DMS153 (cell line): ENCODE measurements around the gene PDCD1LG2.
"Not testable (repeated sequence)": the region's sequence is repeated elsewhere in the genome, so short reads cannot be mapped to it uniquely, and the experiment has no call there.

Source experiments
- DNase-seq: peaks from one replicate; lab custom pipeline; 2025; lab: John Stamatoyannopoulos, UW

Gene PDCD1LG2

DNA sequence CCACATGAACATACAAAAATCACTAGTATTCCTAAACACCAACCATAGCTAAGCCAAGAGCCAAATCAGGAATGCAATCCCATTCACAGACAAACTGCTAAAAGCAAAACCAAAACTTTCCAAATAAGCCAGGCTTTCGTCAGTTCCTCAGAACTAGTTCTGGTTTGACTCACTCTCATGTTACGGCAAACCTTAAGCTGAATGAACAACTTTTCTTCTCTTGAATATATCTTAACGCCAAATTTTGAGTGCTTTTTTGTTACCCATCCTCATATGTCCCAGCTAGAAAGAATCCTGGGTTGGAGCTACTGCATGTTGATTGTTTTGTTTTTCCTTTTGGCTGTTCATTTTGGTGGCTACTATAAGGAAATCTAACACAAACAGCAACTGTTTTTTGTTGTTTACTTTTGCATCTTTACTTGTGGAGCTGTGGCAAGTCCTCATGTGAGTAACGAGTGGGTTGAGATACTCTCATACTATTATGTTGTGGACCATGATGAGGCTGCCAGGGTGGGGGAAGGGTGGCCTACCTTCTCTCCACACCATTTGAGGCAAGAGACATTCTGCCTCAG is at the start of gene PDCD1LG2:
PDCD1LG2 (plus strand) TSS at position 172 of the 572 bp plus-strand sequence. CDS start 12,016 bp downstream, outside the sequence.
- no peak for DNase-seq

DNA sequence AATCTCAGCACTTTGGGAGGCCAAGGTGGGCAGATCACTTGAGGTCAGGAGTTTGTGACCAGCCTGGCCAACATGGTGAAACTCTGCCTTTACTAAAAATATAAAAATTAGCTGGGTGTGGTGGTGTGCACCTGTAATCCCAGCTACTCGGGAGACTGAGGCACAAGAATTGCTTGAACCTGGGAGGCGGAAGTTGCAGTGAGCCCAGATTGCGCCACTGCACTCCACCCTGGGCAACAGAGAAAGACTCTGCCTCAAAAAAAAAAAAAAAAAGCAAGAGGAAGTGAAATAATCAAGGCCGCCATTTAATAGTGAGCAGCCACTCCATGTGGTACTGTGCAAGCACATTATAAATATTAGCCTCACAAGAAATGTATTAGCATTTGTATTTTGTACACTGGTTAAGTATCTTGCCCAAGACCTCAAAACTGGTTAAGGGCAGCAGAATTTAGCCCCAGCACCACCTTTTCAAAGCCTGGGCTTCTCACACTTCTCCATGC is 45.5 kb upstream of the PDCD1LG2 start:
- DNase-seq: not testable (repeated sequence)

DNA sequence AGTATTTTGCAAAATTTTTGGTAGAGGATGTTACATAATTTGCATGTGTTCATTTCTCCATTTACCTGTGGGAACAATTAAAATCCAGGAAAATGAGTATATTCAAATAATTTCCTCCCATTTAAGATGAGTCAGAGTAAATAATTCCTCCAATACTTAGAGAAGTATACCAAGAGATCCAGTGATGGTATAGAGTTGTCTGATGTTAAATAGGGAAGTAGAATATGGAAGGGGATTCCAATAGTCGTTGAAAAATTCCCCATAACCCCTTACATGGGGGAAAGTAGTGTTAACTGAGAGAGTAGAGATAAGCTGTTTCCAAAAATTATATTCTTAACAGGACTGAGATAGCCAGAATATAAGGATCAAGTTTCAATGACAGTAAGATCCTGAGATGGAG is 44.3 kb upstream of the PDCD1LG2 start:
- DNase-seq: no peak

- DNase-seq: no peak
Measured at GRCh38 chr9:5466766-5467165, 43.6 kb upstream of the PDCD1LG2 start.

DNA sequence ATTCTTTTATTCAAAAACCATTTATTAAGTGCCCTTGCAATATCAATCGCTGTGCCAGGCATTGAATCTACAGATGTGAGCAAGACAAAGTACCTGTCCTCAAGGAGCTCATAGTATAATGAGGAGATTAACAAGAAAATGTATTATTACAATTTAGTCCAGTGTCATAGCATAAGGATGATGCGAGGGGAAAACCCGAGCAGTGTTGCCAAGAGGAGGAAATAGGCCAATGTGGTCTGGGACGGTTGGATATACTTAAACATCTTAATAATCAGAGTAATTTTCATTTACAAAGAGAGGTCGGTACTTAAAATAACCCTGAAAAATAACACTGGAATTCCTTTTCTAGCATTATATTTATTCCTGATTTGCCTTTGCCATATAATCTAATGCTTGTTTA is 41.5 kb upstream of the PDCD1LG2 start:
- DNase-seq: no peak

- no peak for DNase-seq
Measured at GRCh38 chr9:5470122-5470521, 40.2 kb upstream of the PDCD1LG2 start.

GRCh38 chr9:5470816-5471215 is 39.5 kb upstream of the PDCD1LG2 start:
- DNase-seq: no peak

DNA sequence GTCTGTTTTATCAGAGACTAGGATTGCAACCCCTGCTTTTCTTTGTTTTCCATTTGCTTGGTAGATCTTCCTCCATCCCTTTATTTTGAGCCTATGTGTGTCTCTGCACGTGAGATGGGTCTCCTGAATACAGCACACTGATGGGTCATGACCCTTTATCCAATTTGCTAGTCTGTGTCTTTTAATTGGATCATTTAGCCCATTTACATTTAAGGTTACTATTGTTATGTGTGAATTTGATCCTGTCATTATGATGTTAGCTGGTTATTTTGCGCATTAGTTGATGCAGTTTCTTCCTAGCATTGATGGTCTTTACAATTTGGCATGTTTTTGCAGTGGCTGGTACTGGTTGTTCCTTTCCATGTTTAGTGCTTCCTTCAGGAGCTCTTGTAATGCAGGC is 34.7 kb upstream of the PDCD1LG2 start:
- not testable (repeated sequence) for DNase-seq

- DNase-seq: no peak
Measured at GRCh38 chr9:5478206-5478605, 32.1 kb upstream of the PDCD1LG2 start.

GRCh38 chr9:5479994-5480694 is 30.2 kb upstream of the PDCD1LG2 start:
- no peak for DNase-seq

GRCh38 chr9:5480919-5481318 is 29.4 kb upstream of the PDCD1LG2 start:
- DNase-seq: no peak

GRCh38 chr9:5481322-5482040 is 28.9 kb upstream of the PDCD1LG2 start:
- no peak for DNase-seq

GRCh38 chr9:5482194-5482593 is 28.1 kb upstream of the PDCD1LG2 start:
- no peak for DNase-seq

GRCh38 chr9:5483306-5483705 is 27.0 kb upstream of the PDCD1LG2 start:
- DNase-seq: no peak

DNA sequence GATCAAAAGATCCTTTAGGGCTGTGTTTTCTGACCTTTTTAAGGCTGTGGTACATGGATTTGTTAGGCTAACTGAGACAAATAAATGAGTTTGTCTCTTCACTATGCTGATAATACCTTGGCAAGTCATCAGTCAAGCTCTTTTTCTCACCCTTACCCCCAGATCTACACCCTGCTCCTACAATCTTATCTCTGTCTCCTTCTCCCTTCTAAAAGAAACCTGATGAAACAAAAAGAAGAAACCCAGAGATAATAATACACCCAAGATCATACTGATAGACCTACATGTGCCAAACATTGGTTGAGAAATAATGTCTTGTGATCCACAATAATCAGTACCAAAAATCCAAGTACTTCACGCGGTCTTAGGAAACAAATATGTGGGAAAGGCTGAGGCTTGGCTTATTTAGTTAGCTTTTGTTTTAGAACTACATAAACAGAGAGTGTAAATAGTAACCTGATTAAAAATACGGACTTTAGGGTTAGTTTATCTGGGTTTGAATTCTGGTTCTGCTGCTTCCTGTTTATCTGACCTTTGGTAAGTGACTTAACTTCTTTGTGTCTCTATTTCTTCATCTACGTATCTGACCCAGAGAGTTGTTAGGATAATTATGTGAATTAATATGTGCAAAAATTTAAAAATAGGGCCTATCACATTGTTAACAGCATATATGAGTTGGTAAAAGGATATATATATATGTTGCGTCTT is 24.8 kb upstream of the PDCD1LG2 start:
- DNase-seq: no peak

DNA sequence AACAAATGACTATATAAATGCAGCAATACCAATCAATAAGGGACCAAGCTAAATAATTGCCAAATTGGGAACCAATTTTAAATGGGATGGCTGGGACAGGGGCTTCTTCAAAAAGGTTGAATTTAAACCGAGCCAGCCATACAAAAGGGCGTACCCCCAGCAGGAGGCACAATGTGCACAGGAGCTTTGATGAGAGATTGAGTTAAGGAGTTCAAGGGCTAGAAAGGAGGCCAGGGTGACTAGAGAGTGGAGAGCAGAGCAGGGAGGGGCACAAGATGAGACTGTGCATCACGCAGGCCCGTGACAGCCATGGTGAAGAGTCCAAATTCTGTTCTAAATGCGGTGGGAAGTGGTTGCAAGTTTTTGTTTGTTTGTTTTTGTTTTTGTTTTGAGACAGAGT is 23.3 kb upstream of the PDCD1LG2 start:
- no peak for DNase-seq

DNA sequence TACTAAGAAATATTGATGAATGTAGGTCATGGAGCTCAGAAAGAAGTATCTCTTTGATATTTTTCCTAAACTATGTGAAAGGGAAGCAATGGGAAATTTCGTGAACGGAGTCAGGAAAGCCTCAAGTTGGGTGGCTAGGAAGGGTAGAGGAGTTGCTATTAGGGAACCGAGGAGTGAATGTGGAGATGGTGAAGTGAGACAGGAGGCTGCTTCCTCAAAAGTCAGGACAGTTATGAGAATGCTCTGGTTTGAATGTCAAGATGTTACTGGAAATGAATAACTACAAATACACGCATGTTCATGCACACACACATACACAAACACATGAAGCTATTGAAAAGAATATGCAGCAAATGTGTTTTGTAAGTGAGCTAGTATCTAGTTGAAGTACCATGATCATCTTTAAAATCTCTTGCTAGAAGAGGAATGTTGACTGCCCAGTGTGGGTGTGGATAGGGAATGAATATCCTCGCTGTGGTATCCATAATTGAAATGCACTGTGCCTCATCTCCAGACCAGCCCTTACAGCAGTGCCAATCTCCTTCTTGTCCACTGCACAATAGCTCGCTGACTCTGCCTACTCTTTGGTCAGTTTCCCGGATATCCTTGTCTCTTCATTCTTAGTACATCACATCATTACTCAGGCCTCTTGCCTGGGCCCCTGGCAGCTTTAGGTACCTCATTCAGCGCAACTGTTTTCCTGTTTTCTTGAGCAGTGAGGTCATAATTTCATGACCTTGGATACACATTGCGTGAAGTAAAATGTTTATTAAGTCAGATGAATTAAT is 21.9 kb upstream of the PDCD1LG2 start:
- DNase-seq: no peak

DNA sequence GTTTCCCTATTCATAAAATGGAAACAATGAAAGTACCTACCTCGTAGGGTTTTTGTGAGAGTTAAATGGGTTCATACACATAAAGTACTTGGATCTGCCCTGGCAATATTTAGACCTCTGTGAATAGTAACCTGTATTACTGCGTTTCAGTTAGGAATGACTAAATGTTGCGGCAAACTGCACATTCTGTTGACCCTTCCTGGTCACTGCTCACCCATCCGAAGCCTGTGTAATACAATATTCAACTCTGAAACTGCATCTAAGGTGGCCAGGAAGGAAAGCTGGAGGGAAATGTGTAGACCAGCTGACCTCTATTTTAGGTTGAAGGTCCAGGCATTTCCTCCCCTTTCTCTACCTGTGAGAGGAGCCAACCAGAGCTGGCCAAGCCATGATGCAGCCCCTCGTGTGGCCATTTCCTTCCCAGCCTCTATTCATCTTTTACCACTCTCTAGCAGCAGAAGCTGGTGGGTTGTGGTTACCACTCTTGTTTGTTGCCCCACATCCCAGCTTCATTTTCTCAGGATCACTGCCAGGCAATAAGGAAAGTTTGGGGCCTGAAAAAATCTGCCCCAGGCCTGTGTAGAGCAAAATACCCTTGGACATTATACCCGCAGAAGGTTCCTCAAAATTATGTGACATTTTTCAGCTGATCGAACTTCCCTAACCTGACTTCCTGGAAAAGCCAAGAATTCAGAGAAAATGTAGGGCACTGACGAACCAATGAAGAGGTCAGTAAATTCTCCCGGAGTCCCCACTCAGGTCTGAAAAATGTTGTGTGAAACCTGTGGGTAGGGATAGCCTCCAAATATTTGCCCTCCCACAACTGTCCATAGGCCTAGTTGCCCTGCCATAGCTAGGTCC is 20.5 kb upstream of the PDCD1LG2 start:
- DNase-seq: no peak

DNA sequence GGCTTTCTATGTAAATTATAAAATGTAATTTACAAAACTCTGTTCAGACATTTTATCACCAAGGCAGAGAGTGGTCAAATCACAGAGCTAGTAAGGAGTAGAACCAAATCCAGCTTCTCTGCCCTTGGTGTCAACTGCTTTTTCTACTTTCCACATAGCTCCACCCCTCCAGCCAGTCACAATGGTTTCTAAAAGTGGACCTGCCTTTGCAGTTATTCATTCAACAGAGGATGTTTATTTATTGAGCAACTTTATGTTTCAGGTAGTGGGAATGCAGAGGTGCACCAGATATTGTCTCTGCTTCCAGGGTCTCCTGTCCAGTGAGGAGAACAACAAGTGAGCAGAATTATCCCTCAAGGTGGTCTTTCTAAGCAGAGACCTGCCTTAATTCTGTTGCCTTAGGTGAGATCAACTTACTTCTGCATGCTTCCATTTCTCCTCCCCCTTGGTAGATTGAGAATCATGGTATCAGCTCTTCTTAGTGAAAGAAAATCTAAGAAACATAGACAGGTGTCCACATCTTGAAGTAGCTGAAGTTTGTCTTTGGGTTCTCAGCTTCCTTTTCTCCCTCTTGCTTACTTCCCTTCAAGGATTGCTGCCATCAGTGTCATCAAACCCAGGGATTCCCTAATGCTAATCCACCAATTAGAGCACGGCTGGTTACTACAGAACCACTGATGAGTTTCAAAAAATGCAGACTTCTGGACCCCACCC is 17.2 kb upstream of the PDCD1LG2 start:
- no peak for DNase-seq
